HG03108 (cell line): ENCODE data around the gene NLRP5.
"Not testable (repeated sequence)": the region's sequence is repeated elsewhere in the genome, so short reads cannot be mapped to it uniquely, and the experiment has no call there.

Experiments
- ATAC-seq: cut with Tn5 transposase; IDR thresholded peaks from one replicate; pipeline ENCODE4 v1.9.1; 2021; ENCODE audit warnings: moderate library complexity; ENCODE audit not compliant: unreplicated experiment

NLRP5 gene

GRCh38 chr19:56098237-56098636 is 111.7 kb downstream of the NLRP5 start:
- not testable (repeated sequence) for ATAC-seq

GRCh38 chr19:56098731-56099568 is 112.4 kb downstream of the NLRP5 start:
- no peak for ATAC-seq

- ATAC-seq, result no peak
Observed at GRCh38 chr19:56099638-56100539, 113.3 kb downstream of the NLRP5 start.

DNA sequence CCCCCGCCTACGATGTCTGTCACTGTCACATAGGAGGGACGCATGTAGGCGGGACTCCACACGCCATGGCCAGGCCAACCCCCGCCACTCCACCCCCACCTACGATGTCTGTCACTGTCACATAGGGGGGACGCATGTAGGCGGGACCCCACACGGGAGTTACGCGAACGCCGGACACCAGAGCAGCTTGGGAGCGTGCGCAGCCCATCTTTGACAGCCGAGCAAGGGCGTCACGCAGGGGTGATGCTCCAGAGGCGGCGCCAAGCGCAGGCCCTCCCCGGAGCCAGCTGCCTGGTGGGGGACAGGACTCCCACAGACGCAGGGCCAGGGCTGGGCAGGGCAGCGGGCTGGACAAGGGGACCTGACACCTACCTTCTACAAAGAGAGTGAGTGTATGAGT is 114.5 kb downstream of the NLRP5 start:
- ATAC-seq, result no peak

- ATAC-seq, result no peak
Observed at GRCh38 chr19:56101746-56102535, 115.4 kb downstream of the NLRP5 start.

DNA sequence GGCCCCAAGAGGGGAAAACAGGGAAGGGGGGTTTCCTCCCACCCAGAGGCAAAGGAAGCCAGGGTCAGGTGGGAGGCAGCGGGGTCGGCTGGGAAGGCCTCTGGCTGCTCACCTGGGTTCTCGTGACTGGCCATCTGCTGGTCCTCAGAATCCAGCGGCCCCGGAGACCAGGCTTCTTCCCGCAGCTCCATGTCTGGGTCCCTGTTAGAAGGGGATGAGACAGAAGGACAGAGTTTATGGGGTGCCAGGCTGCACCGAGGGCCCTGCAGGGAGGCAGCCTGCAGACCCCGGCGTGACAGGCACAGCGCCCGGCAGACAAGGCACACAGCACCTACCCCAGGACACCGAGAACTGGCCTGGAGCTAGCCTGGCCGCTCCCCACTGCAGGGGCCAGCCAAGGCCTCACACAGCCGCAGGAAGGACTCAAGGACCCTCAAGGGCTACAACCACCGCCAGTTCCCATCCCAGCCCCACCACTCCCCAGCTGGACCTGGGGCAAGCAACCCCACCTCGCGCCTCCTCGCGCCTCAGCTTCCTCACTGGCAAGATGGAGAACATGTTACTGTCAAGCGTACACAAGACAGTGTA is 116.5 kb downstream of the NLRP5 start:
- ATAC-seq, result no peak

- ATAC-seq, result no peak
Observed at GRCh38 chr19:56104423-56104822, 117.8 kb downstream of the NLRP5 start.

DNA sequence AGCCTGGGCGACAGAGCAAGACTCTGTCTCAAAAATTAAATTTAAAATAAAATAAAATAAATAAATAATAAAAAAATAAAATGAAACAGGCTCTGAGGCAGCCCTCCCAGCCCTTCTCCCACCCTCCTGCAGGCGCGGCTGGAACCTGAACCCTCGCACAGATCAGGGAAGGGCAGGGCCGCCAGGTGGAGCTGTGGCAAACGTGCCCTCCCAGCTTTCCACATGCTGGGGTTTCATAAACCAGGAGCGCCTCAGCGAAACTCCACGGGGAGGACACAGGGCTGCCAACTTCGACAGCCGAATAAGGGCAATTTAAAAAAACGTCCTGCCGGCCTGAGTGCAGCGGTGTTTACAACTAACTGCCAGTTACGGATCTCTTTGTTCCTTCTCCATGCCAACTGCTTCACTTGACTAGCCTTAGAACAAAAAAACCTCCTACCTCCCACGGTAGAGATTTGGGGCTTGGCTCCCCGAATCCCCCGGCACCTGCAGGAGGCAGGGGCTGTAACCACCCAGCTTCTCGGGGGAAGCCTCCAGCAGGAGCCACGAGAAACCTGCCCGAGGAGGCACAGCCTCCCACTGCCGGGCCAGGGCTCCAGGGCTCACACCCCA is 118.6 kb downstream of the NLRP5 start:
- no peak for ATAC-seq

DNA sequence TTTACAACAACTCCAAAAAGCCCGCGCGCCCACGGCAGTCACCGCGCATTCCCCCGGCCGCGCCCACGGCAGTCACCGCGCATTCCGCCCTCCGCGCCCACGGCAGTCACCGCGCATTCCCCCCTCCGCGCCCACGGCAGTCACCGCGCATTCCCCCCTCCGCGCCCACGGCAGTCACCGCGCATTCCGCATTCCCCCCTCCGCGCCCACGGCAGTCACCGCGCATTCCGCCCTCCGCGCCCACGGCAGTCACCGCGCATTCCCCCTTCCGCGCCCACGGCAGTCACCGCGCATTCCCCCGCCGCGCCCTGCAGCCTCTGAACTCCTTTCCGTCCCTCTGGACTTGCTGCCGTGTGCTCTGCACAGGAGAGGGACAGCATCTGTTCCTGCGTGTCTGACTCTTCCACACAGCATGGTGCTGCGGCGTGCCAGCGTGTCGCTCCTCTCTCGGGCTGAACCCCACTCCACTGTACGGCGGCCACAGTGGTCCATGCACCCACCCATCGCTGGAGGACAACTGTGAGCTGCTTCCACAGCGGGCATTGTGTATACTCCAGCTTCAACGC is 119.3 kb downstream of the NLRP5 start:
- not testable (repeated sequence) for ATAC-seq

DNA sequence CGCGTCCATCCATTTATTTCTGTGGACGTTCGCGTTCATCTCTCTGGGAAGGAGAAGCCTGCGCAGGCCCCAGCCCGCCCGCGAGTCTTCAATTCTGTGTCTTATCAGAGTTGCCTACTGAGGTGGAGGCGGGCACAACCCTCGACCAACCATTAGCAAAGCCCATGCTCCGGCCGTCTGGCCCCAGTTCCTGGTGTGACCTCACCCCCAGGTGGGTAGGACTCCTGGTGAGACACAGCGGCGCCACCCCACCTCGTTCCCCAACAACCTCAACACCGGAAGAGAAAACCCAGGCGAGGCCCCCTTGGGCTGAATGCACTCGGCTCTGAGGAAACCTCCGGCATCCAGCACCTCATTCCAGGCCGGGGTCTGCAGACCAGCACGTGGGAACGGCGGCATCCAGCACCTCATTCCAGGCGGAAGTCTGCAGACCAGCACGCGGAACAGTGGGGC is 119.8 kb downstream of the NLRP5 start:
- no peak for ATAC-seq

DNA sequence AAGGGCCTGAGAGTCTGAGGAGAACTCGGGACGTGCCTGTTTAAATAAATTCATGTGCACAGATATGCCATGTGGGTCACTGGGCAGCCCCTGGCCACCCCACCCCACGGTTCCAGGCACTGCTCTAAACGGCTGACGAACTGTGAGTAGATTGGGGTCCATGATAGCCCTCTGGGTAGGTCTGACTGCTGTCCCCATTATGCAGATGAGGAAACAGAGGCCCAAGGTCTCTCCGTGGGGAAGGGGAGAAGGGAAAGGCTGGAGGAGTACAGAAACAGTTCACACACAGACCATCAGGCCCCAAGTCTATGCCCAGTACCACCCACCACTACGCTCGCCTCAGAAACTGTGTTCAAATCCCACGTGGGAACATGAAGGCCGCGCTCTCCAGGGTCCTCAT is 120.4 kb downstream of the NLRP5 start:
- ATAC-seq, result no peak

GRCh38 chr19:56107626-56108351 is 121.2 kb downstream of the NLRP5 start:
- ATAC-seq, result no peak

- ATAC-seq, result no peak
Observed at GRCh38 chr19:56108447-56109195, 122.0 kb downstream of the NLRP5 start.

GRCh38 chr19:56109226-56109625 is 122.7 kb downstream of the NLRP5 start:
- no peak for ATAC-seq

DNA sequence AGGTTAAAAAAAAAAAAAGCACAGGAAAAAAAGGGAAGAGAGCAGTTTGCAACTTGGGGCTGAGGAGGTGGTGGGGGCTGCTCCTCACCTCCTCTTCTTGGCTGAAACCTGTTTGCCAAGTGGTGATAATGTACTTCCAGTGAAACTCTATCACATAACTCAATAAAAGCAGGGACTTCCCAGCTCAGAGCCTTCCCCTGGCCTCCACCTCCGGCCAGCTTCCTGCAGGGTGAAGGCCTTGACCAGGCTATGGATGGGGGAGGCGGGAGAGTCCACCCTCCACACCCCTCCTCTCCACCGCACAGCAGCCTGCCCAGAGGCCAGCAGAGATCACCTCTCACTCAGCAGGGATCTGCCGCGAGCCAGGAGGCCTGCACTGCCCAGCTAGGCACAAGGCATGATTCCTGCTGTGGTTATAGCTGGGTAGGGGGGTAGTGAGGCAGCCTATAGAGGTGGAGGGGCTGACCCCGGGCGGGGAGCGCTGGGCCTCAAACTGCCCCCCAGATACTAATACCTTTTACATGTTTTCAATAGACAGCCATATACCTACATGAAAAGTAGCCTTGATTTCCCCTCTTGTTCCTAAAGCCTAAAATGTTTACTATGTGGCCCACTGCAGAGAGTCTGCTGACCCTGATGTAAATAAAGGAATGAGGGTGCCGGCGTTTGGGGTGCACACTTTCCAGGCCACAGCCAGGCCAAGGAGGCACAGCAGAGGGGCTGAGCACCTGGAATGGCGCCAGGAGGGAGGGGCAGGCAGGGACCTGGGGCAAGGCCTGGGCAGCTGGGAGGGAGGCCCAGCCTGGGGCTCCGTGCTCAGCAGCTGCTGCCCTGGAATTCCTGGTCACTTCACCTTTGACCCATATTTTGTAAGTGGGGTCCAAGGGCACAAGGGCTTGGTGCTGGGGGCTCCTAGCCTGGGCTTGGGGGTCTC is 124.2 kb downstream of the NLRP5 start:
- no peak for ATAC-seq
